Ovary (tissue), 3 donors: ENCODE measurements around the gene TRPM2.

Experiments used
- EP300 ChIP-seq: sonication (generic); formaldehyde crosslinking; IDR thresholded peaks from one replicate; pipeline ENCODE4 v1.6.1; 2017; ENCODE audit warnings: antibody characterized with exemption
- POLR2A ChIP-seq: fragments of 450-650 bp; IDR thresholded peaks from one replicate; pipeline ENCODE4 v1.6.1; 2017; ENCODE audit warnings: antibody characterized with exemption, mild to moderate bottlenecking, moderate library complexity
- TF ChIP-seq, protein P1 (sequence below), 3 donors: fragments of 450-650 bp in 2 of 3; fragments of 200-600 bp in 1 of 3; IDR thresholded peaks; one replicate each; pipeline versions ENCODE4 v1.5.1 to v1.8.0; 2016 to 2022; ENCODE audit warnings: antibody characterized with exemption in 3 of 3, mild to moderate bottlenecking in 1 of 3
- donor health status: DM: no; HTN: no; CAD: no.

DNA sequence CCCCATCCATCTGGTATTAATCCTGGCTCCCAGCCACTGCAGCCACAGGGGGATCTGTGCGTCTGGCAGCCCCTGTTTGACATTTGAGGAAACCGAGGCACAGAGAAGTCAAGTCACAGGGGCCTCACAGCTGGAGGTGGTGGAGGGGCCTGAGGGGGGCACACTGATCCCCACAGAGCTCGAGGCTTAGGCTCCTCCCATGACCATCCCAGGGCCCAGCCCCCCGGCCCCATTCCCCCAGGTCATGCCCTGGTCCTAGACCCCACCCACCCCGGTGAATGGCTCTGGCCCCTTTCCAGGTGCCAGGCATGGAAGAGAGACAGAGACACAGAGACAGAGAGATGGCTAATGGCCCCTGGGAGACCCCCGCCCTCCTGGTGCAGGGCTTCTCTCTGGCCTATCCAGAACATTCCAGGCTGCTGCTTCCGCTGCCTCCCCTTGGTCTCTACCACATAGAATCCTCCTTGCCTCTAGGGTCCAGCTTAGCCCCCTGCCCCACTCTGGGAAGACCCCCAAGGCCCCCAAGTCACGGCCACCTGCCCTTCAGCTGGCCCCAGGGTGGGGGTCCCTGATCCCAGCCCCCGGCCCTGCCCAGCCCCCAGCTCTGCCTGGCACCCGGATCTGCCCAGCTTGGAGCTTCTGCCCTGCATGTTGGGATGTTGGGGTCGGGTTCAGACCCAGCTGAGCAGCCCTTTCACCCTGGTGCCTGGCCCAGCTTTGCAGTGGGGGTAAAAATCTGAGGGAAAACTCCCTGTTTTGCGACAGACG, 72.7 kb downstream of the TRPM2 start:
- no peak for TF ChIP-seq POLR2A
- TF ChIP-seq, protein P1, sequence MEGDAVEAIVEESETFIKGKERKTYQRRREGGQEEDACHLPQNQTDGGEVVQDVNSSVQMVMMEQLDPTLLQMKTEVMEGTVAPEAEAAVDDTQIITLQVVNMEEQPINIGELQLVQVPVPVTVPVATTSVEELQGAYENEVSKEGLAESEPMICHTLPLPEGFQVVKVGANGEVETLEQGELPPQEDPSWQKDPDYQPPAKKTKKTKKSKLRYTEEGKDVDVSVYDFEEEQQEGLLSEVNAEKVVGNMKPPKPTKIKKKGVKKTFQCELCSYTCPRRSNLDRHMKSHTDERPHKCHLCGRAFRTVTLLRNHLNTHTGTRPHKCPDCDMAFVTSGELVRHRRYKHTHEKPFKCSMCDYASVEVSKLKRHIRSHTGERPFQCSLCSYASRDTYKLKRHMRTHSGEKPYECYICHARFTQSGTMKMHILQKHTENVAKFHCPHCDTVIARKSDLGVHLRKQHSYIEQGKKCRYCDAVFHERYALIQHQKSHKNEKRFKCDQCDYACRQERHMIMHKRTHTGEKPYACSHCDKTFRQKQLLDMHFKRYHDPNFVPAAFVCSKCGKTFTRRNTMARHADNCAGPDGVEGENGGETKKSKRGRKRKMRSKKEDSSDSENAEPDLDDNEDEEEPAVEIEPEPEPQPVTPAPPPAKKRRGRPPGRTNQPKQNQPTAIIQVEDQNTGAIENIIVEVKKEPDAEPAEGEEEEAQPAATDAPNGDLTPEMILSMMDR (IDR thresholded peaks at IDR 0.05), result no peak
- TF ChIP-seq EP300, result no peak
